Panc1 (cell line): ENCODE results near the gene FSTL4.

ENCODE experiments used
- POLR2AphosphoS5 ChIP-seq: IDR thresholded peaks from 2 replicates; pipeline ENCODE4 v1.6.1; 2012; ENCODE audit warnings: mild to moderate bottlenecking, low read depth, low read length, moderate library complexity
- TF ChIP-seq, protein P1 (sequence below): fragments of 450-650 bp; IDR thresholded peaks from 2 replicates; pipeline ENCODE4 v1.5.1; 2017; ENCODE audit warnings: mild to moderate bottlenecking
- TF ChIP-seq, protein P2 (sequence below), 2 experiments: IDR thresholded peaks; 2 replicates each; pipeline ENCODE4 v1.6.1; 2011 to 2012; ENCODE audit warnings: low read depth in 2 of 2, control low read depth in 1 of 2, low read length in 1 of 2, mild to moderate bottlenecking in 1 of 2, moderate library complexity in 1 of 2; ENCODE audit not compliant: insufficient read depth in 1 of 2

DNA sequence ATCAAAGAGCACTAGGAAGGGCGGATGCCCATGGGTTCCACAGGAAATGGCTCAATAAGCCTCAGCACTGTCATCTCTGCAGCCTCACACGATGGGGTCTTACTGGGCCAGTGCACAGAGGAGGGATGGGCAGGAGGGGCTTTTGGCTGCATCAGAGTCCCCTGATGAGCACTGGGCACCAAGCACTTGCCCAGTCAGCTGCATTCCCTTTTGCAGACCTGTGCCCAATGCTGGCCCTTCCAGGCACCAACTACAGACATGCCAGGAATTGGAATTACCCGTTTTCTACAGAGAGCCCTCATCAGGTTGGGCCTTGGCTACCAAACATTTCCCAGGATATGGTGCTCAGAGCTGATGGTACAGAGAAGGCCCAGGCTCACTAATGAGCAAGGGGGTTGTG is 378.1 kb downstream of the FSTL4 start:
- TF ChIP-seq, protein P1, sequence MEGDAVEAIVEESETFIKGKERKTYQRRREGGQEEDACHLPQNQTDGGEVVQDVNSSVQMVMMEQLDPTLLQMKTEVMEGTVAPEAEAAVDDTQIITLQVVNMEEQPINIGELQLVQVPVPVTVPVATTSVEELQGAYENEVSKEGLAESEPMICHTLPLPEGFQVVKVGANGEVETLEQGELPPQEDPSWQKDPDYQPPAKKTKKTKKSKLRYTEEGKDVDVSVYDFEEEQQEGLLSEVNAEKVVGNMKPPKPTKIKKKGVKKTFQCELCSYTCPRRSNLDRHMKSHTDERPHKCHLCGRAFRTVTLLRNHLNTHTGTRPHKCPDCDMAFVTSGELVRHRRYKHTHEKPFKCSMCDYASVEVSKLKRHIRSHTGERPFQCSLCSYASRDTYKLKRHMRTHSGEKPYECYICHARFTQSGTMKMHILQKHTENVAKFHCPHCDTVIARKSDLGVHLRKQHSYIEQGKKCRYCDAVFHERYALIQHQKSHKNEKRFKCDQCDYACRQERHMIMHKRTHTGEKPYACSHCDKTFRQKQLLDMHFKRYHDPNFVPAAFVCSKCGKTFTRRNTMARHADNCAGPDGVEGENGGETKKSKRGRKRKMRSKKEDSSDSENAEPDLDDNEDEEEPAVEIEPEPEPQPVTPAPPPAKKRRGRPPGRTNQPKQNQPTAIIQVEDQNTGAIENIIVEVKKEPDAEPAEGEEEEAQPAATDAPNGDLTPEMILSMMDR: no peak
- no peak for TF ChIP-seq POLR2AphosphoS5
- TF ChIP-seq, protein P2, sequence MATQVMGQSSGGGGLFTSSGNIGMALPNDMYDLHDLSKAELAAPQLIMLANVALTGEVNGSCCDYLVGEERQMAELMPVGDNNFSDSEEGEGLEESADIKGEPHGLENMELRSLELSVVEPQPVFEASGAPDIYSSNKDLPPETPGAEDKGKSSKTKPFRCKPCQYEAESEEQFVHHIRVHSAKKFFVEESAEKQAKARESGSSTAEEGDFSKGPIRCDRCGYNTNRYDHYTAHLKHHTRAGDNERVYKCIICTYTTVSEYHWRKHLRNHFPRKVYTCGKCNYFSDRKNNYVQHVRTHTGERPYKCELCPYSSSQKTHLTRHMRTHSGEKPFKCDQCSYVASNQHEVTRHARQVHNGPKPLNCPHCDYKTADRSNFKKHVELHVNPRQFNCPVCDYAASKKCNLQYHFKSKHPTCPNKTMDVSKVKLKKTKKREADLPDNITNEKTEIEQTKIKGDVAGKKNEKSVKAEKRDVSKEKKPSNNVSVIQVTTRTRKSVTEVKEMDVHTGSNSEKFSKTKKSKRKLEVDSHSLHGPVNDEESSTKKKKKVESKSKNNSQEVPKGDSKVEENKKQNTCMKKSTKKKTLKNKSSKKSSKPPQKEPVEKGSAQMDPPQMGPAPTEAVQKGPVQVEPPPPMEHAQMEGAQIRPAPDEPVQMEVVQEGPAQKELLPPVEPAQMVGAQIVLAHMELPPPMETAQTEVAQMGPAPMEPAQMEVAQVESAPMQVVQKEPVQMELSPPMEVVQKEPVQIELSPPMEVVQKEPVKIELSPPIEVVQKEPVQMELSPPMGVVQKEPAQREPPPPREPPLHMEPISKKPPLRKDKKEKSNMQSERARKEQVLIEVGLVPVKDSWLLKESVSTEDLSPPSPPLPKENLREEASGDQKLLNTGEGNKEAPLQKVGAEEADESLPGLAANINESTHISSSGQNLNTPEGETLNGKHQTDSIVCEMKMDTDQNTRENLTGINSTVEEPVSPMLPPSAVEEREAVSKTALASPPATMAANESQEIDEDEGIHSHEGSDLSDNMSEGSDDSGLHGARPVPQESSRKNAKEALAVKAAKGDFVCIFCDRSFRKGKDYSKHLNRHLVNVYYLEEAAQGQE (IDR thresholded peaks at IDR 0.05; ENCODE audit: insufficient read depth in 1 of 2, low read depth in 2 of 2, low read length in 1 of 2): no peak
